Spleen (tissue), 7 donors: ENCODE measurements around the gene KIR2DL4.
"Not testable (repeated sequence)": the region's sequence is repeated elsewhere in the genome, so short reads cannot be mapped to it uniquely, and the experiment has no call there.

Experiments
- POLR2AphosphoS5 ChIP-seq, 3 donors: sonication (generic); formaldehyde crosslinking; IDR thresholded peaks; one replicate each; pipeline ENCODE4 v1.5.1; 2017; ENCODE audit warnings: antibody characterized with exemption in 3 of 3
- TF ChIP-seq, protein P1 (sequence below), 11 experiments: fragments of 200-600 bp in 7 of 11; fragments of 450-650 bp in 4 of 11; sonication (generic) in 4 of 11; IDR thresholded peaks in 8 of 11; conservative IDR thresholded peaks in 3 of 11; 1 replicate in 7 of 11; 2 replicates in 4 of 11; pipeline versions ENCODE4 v1.4.0 to v1.8.0; 2016 to 2021; ENCODE audit warnings: antibody characterized with exemption in 11 of 11, inconsistent platforms in 4 of 11, mild to moderate bottlenecking in 1 of 11
- donor health status: DM: no; HTN: no; CAD: no; lungs with moderate emphysema.
- donor health status: DM: no; HTN: no; CAD: no.
- donor health status: DM: no; HTN: no; CAD: no.

GRCh38 chr19:54863459-54863858 is 60.0 kb downstream of the KIR2DL4 start:
- TF ChIP-seq POLR2AphosphoS5 (IDR thresholded peaks at IDR 0.05), result not testable (repeated sequence)
- TF ChIP-seq, protein P1, sequence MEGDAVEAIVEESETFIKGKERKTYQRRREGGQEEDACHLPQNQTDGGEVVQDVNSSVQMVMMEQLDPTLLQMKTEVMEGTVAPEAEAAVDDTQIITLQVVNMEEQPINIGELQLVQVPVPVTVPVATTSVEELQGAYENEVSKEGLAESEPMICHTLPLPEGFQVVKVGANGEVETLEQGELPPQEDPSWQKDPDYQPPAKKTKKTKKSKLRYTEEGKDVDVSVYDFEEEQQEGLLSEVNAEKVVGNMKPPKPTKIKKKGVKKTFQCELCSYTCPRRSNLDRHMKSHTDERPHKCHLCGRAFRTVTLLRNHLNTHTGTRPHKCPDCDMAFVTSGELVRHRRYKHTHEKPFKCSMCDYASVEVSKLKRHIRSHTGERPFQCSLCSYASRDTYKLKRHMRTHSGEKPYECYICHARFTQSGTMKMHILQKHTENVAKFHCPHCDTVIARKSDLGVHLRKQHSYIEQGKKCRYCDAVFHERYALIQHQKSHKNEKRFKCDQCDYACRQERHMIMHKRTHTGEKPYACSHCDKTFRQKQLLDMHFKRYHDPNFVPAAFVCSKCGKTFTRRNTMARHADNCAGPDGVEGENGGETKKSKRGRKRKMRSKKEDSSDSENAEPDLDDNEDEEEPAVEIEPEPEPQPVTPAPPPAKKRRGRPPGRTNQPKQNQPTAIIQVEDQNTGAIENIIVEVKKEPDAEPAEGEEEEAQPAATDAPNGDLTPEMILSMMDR (IDR thresholded peaks at IDR 0.05 in 8 of 11, conservative IDR thresholded peaks at IDR 0.05 in 3 of 11), result not testable (repeated sequence)
